Measurements from ENCODE around the gene CERT1.

DNA sequence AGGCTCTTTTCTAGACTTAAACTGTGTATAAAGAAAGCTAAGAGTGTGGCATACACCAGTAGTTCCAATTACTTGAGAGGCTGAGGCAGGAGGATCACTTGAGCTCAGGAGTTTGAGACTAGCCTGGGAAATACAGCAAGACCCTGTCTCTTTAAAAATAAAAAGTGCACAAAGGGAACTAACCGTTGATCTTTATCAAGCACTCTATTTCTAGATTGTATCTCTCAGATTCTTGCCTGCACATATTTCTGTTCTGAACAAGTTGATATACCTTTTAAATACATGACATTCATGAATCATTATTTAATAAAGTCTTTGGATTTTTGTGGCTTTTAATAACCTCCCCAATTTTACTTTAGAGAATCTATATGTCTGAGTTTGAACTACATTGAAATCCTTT is 127.2 kb downstream of the CERT1 start:
- no peak for TF ChIP-seq CTCF (conservative IDR thresholded peaks at IDR 0.05 in 1 of 2, IDR thresholded peaks at IDR 0.05 in 1 of 2; ENCODE audit: extremely low read depth in 1 of 2, insufficient read depth in 1 of 2, low read depth in 1 of 2, low read length in 2 of 2)
- TF ChIP-seq EZH2 (IDR thresholded peaks at IDR 0.05; ENCODE audit: borderline replicate concordance, low read length): no peak
